Stimulated activated memory B cell treated with anti-CD40 and anti-IgM and Interleukin-4, amounts not matched to agents 10 μg/mL and 1 μg/mL and 100 μg/mL, for 72 hours (primary cell): Measurements from ENCODE around the gene PCAT6.
"Not testable (repeated sequence)": the region's sequence is repeated elsewhere in the genome, so short reads cannot be mapped to it uniquely, and the experiment has no call there.

Experiments
- ATAC-seq: fragments of 150-1000 bp; cut with Tn5 transposase; 2 replicates; pipeline ENCODE4 v1.10.0; 2021
- H3K27ac Mint-ChIP-seq: one replicate; pipeline ENCODE4 v1.8.0; 2022; ENCODE audit warnings: mild to moderate bottlenecking, mixed read lengths
- H3K27me3 Mint-ChIP-seq: one replicate; pipeline ENCODE4 v1.8.0; 2022; ENCODE audit warnings: mixed read lengths
- H3K36me3 Mint-ChIP-seq: one replicate; pipeline ENCODE4 v1.8.0; 2022; ENCODE audit warnings: mixed read lengths
- H3K4me1 Mint-ChIP-seq: one replicate; pipeline ENCODE4 v1.8.0; 2022; ENCODE audit warnings: mixed read lengths
- H3K4me3 Mint-ChIP-seq: one replicate; pipeline ENCODE4 v1.8.0; 2022; ENCODE audit warnings: mild to moderate bottlenecking, moderate library complexity, mixed read lengths
- H3K9me3 Mint-ChIP-seq: one replicate; pipeline ENCODE4 v1.8.0; 2022; ENCODE audit warnings: mixed read lengths

The PCAT6 gene

DNA sequence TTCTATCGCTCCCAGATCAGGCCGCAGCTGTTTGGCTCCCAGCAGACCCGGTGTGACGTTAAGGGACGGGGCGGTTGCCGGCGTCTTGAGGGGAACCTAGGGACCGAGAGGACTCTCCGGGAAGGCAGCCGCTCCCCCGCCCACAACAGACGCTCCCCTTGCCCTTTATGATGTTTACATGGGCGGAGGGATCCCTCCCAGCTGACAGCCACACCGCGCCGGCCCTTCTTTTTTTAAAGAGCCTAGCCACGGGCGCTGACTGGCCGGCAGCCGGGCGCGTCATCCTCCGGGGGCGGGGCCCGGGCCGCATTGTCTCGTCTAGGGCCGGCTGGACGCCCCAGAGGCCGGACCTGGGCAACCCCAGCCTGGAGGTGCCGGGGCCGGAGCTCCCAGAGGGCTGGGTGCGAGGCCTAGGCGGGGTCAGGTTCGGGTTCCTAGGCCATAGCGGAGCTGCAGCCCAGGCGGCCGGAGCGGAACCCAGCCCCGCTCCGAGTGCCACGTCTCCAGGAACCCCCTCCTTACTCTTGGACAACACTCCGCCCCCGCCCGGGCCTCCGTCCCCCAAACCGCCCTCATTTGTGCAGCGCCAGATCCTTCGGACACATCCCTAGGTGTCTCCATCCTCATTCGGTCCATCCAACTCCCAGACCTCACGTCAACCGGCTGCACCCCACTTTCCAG lies at the start of gene PCAT6:
Gene PCAT6 (plus strand): TSS at position 340 of the 681 bp plus-strand sequence.
- no peaks in the 10 kb centered on the region for H3K9me3 Mint-ChIP-seq
- peaks cover 45% of the 10 kb centered on the region for H3K4me1 Mint-ChIP-seq
- no peaks in the 10 kb centered on the region for H3K36me3 Mint-ChIP-seq
- peak within 1 kb of the TSS; percentile 90 for H3K4me3 Mint-ChIP-seq
- peak; percentile 90 for ATAC-seq
- peak within 1 kb of the TSS; percentile 63 for H3K27ac Mint-ChIP-seq
- peaks cover 17% of the 10 kb centered on the region for H3K27me3 Mint-ChIP-seq

DNA sequence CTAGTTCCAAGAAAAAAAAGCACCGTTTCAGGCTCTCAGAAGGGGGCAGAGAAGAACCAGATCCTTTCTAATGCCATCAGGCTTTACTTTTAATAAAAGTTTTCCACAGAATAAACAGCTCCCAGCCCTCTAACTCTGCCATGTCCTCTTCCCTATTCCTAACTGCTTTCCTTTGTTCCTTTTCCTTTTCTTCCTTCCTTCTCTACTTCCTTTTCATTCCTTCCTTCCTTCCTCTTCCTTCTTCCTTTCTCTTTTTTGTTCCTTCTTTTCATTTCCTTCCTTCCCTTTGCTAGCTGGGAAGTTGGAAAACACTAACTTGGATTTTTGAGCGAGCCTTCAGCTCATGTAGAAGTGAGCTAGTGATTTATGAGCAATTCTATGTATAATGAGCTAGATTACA lies 48.7 kb upstream of the PCAT6 start:
- no peak overlapping the region for H3K27ac Mint-ChIP-seq
- H3K4me3 Mint-ChIP-seq, result no peak overlapping the region
- ATAC-seq, result no peak
- no peaks in the 10 kb centered on the region for H3K9me3 Mint-ChIP-seq
- H3K27me3 Mint-ChIP-seq, result no peaks in the 10 kb centered on the region
- H3K36me3 Mint-ChIP-seq, result peaks cover 37% of the 10 kb centered on the region
- no peaks in the 10 kb centered on the region for H3K4me1 Mint-ChIP-seq

DNA sequence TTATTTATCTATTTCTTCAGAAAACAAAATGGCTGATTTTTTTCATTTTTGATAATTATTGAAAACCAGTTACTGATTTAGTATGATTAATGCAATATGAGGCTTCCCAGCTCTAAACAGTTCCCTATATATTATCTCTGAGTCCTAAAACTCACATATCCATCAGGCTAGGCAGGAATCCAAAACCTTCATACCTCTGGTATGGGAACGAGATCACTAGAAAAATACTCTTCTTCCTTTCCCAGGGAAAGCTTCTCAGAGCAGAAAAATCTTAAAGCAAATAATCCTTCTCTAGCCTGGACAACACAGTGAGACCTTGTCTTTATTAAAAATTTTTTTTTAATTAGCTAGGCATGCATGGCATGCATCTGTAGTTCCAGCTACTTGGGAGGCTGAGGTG lies 45.0 kb upstream of the PCAT6 start:
- Mint-ChIP-seq H3K9me3 (no peaks in the 10 kb centered on the region), H3K4me1 (no peaks in the 10 kb centered on the region), H3K4me3 (no peak overlapping the region), H3K36me3 (peaks cover 34% of the 10 kb centered on the region), H3K27me3 (no peaks in the 10 kb centered on the region), H3K27ac (no peak overlapping the region)
- no peak for ATAC-seq

DNA sequence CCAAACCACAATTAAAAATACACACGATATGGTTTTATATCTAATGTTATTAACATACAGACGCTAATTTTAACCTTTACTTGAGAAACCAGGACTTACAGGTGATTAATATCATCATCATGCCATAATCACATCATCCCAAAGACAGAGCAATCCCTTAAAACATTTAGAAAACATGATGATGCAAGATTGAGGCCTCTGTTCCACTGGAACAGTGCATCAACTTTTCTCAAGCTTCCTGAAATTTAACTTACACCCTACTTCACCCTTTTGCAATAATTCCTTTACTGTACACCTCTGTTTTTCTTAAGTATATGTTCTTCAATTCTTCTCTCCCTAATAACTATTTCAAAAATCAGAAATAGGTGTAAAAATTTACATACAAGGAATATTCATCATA lies 40.6 kb upstream of the PCAT6 start:
- H3K4me1 Mint-ChIP-seq, result no peaks in the 10 kb centered on the region
- no peak overlapping the region for H3K4me3 Mint-ChIP-seq
- peaks cover 36% of the 10 kb centered on the region for H3K36me3 Mint-ChIP-seq
- ATAC-seq, result no peak
- no peaks in the 10 kb centered on the region for H3K9me3 Mint-ChIP-seq
- H3K27me3 Mint-ChIP-seq, result no peaks in the 10 kb centered on the region
- H3K27ac Mint-ChIP-seq, result no peak overlapping the region

DNA sequence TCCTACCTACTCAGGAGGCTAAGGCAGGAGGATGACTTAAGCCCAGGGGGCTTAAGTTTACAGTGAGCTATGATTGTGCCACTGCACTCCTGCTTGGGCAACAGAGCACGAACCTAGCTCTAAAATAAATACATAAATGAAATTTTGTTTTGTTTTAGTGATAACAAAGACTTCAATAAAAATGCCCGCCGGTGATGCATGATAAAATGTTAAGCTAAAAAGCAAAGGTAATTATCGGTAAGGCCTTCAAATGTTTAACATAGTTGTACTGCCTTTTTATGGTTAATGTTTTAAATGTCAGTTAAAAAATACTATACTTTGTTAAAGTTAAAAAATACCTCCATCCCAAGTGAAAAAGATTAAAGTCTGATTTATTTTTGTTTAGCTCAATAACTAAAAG lies 29.6 kb upstream of the PCAT6 start:
- ATAC-seq, result no peak
- no peaks in the 10 kb centered on the region for H3K36me3 Mint-ChIP-seq
- no peaks in the 10 kb centered on the region for H3K27me3 Mint-ChIP-seq
- no peak overlapping the region for H3K27ac Mint-ChIP-seq
- H3K4me3 Mint-ChIP-seq, result no peak overlapping the region
- H3K4me1 Mint-ChIP-seq, result no peaks in the 10 kb centered on the region
- H3K9me3 Mint-ChIP-seq, result no peaks in the 10 kb centered on the region

DNA sequence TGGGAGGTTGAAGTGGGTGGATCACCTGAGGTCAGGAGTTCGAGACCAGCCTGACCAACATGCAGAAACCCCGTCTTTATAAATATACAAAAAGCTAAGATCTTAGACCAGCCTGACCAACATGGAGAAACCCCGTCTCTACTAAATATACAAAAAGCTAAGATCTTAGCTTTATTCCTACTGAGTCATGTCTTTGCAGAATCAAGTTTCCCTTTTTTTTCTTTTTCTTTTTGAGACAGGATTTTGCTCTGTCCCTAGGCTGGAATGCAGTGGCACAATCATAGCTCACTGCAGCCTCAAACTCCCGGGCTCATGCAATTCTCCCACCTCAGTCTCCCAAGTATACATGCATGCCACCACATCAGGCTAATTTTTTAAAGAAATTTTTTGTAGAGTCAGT lies 23.9 kb upstream of the PCAT6 start:
- ATAC-seq, result no peak
- Mint-ChIP-seq H3K36me3 (peaks cover 6% of the 10 kb centered on the region), H3K9me3 (peaks cover 3% of the 10 kb centered on the region), H3K27ac (no peak overlapping the region), H3K4me1 (peaks cover 6% of the 10 kb centered on the region), H3K27me3 (no peaks in the 10 kb centered on the region), H3K4me3 (no peak overlapping the region)

DNA sequence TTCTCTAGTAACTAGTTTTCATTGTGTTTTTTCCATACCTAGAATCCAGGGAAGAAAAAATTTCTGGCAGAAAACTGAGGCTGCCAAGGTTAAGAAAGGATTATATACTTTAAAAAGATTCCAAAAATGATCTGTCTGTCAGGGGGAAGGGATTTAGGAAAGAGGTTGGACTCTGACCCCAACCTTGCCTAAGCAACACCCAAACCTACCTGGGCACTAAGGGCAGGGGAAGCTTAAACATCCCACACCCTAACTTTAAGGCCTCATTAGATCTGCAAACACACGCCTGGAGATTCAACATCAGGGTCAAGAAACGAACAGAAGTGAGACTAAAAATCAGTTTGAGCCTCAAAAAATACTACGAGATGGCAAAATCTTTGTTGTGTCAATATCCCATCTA lies 22.0 kb upstream of the PCAT6 start:
- Mint-ChIP-seq H3K9me3 (peaks cover 3% of the 10 kb centered on the region), H3K36me3 (peaks cover 6% of the 10 kb centered on the region), H3K4me1 (peaks cover 14% of the 10 kb centered on the region), H3K4me3 (no peak overlapping the region), H3K27ac (no peak overlapping the region), H3K27me3 (no peaks in the 10 kb centered on the region)
- no peak for ATAC-seq

DNA sequence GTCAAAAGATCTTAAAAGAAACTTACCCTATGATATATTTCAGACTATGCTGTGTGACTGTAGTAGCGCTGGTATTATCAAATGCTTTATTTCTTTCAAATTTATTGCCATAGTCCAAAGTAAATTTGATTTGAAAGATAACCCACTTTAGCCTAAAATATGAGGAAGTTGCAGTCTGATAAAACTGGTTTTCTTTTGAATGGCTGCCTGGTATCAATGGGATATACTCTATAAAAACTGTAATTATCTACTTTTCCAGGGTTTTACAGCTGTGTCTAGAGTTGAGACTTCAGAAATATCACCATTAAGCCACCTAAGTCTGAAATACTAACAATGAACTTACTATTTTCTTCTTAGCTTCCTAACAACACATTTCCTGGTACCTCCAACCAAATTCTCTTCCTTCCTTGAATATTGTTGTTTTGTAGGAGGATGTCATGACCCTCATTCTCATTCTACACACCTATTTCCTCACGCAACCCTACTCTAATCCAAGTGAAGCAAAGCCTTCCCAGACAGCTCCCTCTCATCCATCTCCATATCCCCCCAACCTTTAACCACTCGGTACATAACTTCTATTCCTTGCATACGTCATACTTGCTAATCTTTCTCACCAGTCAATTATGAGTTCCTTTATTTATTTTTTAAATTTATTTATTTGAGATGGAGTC lies 19.5 kb upstream of the PCAT6 start:
- H3K9me3 Mint-ChIP-seq, result peaks cover 3% of the 10 kb centered on the region
- H3K27me3 Mint-ChIP-seq, result no peaks in the 10 kb centered on the region
- ATAC-seq, result no peak
- peaks cover 6% of the 10 kb centered on the region for H3K36me3 Mint-ChIP-seq
- peaks cover 24% of the 10 kb centered on the region for H3K4me1 Mint-ChIP-seq
- H3K27ac Mint-ChIP-seq, result no peak overlapping the region
- H3K4me3 Mint-ChIP-seq, result no peak overlapping the region

DNA sequence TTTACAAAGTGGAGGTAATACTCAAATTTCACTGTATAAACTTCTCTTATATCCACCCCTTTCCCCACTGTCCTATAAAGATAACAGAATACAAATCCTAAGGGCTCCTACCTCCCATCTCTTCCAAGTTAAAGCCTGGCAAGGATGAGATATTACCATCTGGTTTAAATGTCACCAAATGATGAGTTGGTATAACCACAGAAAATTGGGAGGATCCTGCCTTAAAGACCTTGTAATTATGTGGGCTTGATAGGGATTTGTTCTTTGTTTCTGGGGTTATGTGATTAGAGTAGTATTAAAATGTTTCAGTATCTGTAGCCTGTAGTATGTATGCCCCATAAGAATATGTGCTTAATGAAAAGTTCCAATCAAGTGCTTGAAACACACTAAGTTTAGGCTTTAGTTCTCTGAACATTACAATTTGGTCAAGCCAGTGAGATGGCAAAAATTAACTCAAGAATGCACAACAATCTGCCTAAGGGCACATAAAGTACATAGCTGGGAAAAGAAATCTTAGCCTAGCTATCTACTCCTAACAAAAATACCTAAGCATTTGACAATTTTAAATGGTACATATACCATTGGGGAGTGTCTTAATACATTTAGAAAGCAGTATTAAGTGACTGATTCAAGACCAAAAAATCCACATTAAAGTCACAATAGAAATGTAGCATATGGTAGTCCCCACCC lies 16.6 kb upstream of the PCAT6 start:
- ATAC-seq, result no peak
- H3K4me1 Mint-ChIP-seq, result peaks cover 50% of the 10 kb centered on the region
- peaks cover 3% of the 10 kb centered on the region for H3K9me3 Mint-ChIP-seq
- no peak overlapping the region for H3K4me3 Mint-ChIP-seq
- H3K27ac Mint-ChIP-seq, result no peak overlapping the region
- peaks cover 4% of the 10 kb centered on the region for H3K36me3 Mint-ChIP-seq
- no peaks in the 10 kb centered on the region for H3K27me3 Mint-ChIP-seq

DNA sequence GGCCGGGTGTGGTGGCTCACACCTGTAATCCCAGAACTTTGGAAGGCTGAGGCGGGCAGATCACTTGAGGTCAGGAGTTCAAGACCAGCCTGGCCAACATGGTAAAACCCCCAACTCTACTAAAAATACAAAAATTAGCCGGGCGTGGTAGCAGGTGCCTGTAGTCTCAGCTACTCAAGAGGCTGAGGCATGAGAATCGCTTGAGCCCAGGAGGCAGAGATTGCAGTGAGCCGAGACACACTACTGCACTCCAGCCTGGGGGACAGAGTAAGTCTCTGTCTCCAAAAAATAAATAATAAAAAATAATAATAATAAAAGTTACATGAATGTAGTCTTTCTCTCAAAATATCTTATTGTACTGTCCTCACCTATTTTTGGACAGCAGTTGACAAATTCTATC lies 15.8 kb upstream of the PCAT6 start:
- H3K27me3 Mint-ChIP-seq, H3K4me3 Mint-ChIP-seq, ATAC-seq, H3K9me3 Mint-ChIP-seq, H3K36me3 Mint-ChIP-seq, H3K27ac Mint-ChIP-seq: not testable (repeated sequence)
- H3K4me1 Mint-ChIP-seq, result peaks cover 50% of the 10 kb centered on the region

DNA sequence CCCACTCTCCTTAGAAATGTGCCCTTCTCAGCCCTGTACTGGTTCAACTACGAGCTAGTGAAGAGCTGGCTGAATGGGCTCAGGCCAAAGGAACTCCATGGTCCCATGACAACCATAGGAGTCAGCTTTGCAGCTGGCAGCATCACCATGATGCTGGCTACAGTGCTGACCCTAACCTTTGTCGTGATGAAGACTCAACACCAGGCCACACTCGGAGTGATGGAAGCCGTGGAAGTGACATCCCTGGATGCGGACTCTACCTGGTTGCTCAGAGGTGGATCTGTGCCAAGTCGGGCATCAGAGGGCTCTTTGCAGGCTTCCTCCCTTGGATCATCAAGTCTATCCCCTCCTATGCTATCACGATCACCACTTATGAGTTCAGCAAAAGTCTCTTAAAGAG lies 14.1 kb upstream of the PCAT6 start:
- no peaks in the 10 kb centered on the region for H3K9me3 Mint-ChIP-seq
- peaks cover 7% of the 10 kb centered on the region for H3K36me3 Mint-ChIP-seq
- no peak overlapping the region for H3K27ac Mint-ChIP-seq
- ATAC-seq, result no peak
- no peak overlapping the region for H3K4me3 Mint-ChIP-seq
- no peaks in the 10 kb centered on the region for H3K27me3 Mint-ChIP-seq
- peaks cover 54% of the 10 kb centered on the region for H3K4me1 Mint-ChIP-seq

DNA sequence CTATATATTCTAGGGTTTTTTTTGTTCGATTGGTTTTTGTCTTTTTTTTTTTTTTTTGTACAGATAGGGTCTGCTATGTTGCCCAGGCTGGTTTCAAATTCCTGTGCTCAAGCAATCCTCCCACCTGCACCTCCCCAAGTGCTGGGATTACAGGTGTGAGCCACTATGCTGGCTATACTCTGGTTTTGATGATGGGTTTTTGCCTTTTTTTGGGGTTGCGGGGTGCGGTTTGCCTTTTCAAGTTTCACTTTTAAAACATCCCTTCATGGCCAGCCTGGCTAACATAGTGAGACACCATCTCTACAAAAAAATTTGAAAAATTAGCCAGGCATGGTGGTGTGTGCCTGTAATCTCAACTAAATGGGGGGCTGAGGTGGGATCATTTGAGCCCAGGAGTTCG lies 12.5 kb upstream of the PCAT6 start:
- ATAC-seq, result no peak
- peaks cover 7% of the 10 kb centered on the region for H3K36me3 Mint-ChIP-seq
- H3K9me3 Mint-ChIP-seq, result no peaks in the 10 kb centered on the region
- H3K27ac Mint-ChIP-seq, result no peak overlapping the region
- H3K27me3 Mint-ChIP-seq, result no peaks in the 10 kb centered on the region
- H3K4me3 Mint-ChIP-seq, result no peak overlapping the region
- peaks cover 53% of the 10 kb centered on the region for H3K4me1 Mint-ChIP-seq

DNA sequence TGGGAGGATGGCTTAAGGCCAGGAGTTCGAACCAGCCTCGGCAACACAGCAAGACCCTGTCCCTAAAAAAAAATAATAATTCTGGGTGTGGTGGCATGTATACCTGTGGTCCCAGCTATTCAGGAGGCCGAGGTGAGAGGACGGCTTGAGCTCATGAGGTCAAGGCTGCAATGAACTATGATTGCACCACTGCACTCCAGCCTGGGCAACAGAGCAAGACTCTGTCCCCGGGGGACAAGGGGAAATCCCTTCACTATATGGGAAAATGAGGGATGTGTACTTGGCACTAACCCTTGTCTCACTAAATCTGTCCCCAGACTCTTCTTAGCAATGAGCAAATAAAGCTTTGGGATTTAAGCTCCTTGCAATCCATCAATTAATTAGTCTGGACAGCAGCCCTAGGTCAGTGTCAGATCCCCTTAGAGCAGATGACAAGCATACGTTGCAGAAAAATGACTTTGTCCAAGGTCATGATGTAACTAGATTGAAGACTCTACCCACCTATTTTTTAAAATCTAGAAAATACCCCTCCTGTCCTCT lies 11.9 kb upstream of the PCAT6 start:
- H3K27ac Mint-ChIP-seq, result no peak overlapping the region
- H3K36me3 Mint-ChIP-seq, result peaks cover 7% of the 10 kb centered on the region
- H3K4me3 Mint-ChIP-seq, result no peak overlapping the region
- no peaks in the 10 kb centered on the region for H3K27me3 Mint-ChIP-seq
- no peak for ATAC-seq
- peaks cover 53% of the 10 kb centered on the region for H3K4me1 Mint-ChIP-seq
- no peaks in the 10 kb centered on the region for H3K9me3 Mint-ChIP-seq

DNA sequence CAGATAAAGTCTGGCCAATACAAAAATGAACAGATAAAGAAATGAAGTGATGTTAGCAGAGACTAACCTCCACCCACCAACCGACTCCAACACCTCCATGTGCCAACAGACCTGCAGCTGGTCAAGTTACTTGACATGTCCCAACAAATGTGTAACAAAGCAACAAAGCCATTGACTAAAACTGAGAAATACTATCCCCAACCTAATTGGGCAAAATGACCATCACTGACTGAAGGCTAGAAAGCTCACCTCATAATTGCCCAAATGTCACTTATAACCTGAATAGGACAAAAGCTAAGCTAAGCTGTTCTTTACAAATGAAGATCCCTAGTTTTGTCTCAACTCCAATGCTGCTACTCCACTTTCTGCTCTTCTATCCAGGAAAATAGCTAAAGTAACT lies 10.0 kb upstream of the PCAT6 start:
- H3K4me3 Mint-ChIP-seq, result no peak overlapping the region
- H3K4me1 Mint-ChIP-seq, result peaks cover 53% of the 10 kb centered on the region
- H3K9me3 Mint-ChIP-seq, result no peaks in the 10 kb centered on the region
- H3K27ac Mint-ChIP-seq, result no peak overlapping the region
- H3K36me3 Mint-ChIP-seq, result peaks cover 7% of the 10 kb centered on the region
- no peaks in the 10 kb centered on the region for H3K27me3 Mint-ChIP-seq
- no peak for ATAC-seq

DNA sequence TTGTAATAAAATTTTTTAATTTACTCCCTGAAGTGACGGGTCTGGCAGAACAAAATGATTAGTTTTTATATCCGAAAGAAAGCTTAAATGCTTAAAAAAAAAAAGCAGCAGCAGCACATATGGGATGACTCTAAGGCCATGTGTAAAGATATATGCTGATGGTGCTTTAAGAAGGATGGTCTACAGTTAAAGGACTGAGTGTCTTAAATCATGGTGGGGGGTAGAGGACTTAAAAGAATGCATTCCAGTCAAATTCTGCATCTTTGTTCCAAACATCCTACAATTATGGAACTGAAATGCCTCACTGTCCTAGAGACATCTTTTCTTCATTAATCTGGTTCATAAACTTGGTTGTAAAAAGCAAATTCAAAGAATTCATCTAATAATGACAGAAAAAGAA lies 9.6 kb upstream of the PCAT6 start:
- peaks cover 54% of the 10 kb centered on the region for H3K4me1 Mint-ChIP-seq
- H3K36me3 Mint-ChIP-seq, result peaks cover 7% of the 10 kb centered on the region
- H3K27ac Mint-ChIP-seq, result no peak overlapping the region
- no peaks in the 10 kb centered on the region for H3K9me3 Mint-ChIP-seq
- H3K4me3 Mint-ChIP-seq, result no peak overlapping the region
- no peak for ATAC-seq
- no peaks in the 10 kb centered on the region for H3K27me3 Mint-ChIP-seq

DNA sequence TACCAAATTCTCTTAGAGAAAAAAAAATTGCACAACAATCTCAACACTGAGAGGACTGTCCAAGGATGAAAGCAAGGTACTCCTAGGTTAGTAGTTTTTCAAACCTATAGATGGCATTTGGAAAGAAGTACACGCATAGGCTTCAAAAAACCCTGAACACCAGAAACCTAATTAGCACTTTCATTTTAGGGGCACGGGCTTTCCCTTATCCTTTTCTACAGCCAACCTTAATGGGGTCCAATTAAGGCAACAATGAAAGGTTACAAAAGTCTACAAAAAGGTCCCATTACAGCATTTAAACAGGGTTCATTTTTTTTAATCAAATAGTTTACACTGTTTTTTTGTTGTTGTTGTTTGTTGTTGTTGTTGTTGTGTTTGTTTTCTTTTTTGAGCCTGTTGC lies 8.7 kb upstream of the PCAT6 start:
- H3K27me3 Mint-ChIP-seq, result no peaks in the 10 kb centered on the region
- H3K36me3 Mint-ChIP-seq, result peaks cover 7% of the 10 kb centered on the region
- no peak overlapping the region for H3K27ac Mint-ChIP-seq
- H3K4me3 Mint-ChIP-seq, result no peak overlapping the region
- H3K4me1 Mint-ChIP-seq, result peaks cover 55% of the 10 kb centered on the region
- no peaks in the 10 kb centered on the region for H3K9me3 Mint-ChIP-seq
- no peak for ATAC-seq
